Fibroblast of lung (primary cell): ENCODE measurements around the gene ACSF2. TPM values are rescaled to one million over a fixed set of nuclear protein-coding genes. Genes with fewer than 3 reads are reported as not detected.
A peak's percentile ranks its signal among the peaks of the same experiment; 100 is the strongest.

ENCODE experiments used
- DNase-seq, 2 donors: peaks; one replicate each; pipeline versions ENCODE4 v3.0.0 to v3.0.0-alpha.2; 2010; ENCODE audit warnings: low read depth in 2 of 2
- H2AFZ ChIP-seq: 2 replicates; pipeline ENCODE4 v1.5.1; 2012; ENCODE audit warnings: low read length, control low read depth, inconsistent platforms
- H3K27ac ChIP-seq: 2 replicates; pipeline ENCODE4 v1.5.1; 2011; ENCODE audit warnings: low read length, control low read depth; ENCODE audit not compliant: insufficient read depth
- H3K27me3 ChIP-seq: 2 replicates; pipeline ENCODE4 v1.5.1; 2011; ENCODE audit warnings: mild to moderate bottlenecking, low read length; ENCODE audit not compliant: control insufficient read depth, insufficient read depth
- H3K36me3 ChIP-seq: 2 replicates; pipeline ENCODE4 v1.5.1; 2011; ENCODE audit warnings: low read length; ENCODE audit not compliant: control insufficient read depth, insufficient read depth
- H3K4me1 ChIP-seq: 2 replicates; pipeline ENCODE4 v1.5.1; 2011; ENCODE audit warnings: low read length; ENCODE audit not compliant: control insufficient read depth, insufficient read depth; ENCODE audit errors: extremely low read depth
- H3K4me2 ChIP-seq: 2 replicates; pipeline ENCODE4 v1.5.1; 2011; ENCODE audit warnings: low read length, control low read depth; ENCODE audit not compliant: insufficient read depth; ENCODE audit errors: extremely low read depth
- H3K4me3 ChIP-seq, 4 experiments: fragments of 200-600 bp in 1 of 4; sonication (generic) in 1 of 4; replicated peaks in 1 of 4; 2 replicates each; pipeline ENCODE4 v1.5.1; 2011 to 2016; ENCODE audit warnings: low read length in 4 of 4, low read depth in 3 of 4, mild to moderate bottlenecking in 3 of 4, control low read depth in 2 of 4, inconsistent platforms in 1 of 4, mixed read lengths in 1 of 4; ENCODE audit not compliant: insufficient read depth in 1 of 4; ENCODE audit errors: control extremely low read depth in 1 of 4
- H3K79me2 ChIP-seq: 2 replicates; pipeline ENCODE4 v1.5.1; 2012; ENCODE audit warnings: mild to moderate bottlenecking, low read length, inconsistent platforms; ENCODE audit not compliant: control insufficient read depth, insufficient read depth
- H3K9ac ChIP-seq: 2 replicates; pipeline ENCODE4 v1.5.1; 2011; ENCODE audit warnings: mild to moderate bottlenecking, low read length, control low read depth; ENCODE audit not compliant: insufficient read depth
- H3K9me3 ChIP-seq: 2 replicates; pipeline ENCODE4 v1.5.1; 2012; ENCODE audit warnings: low read depth, low read length; ENCODE audit not compliant: control insufficient read depth, insufficient read depth
- H4K20me1 ChIP-seq: 2 replicates; pipeline ENCODE4 v1.5.1; 2011; ENCODE audit warnings: low read length; ENCODE audit not compliant: control insufficient read depth, insufficient read depth; ENCODE audit errors: extremely low read depth
- EZH2 ChIP-seq: IDR thresholded peaks from 2 replicates; pipeline ENCODE4 v1.5.1; 2012; ENCODE audit warnings: low read length, control low read depth, mild to moderate bottlenecking; ENCODE audit errors: missing control alignments
- polyA plus RNA-seq, 2 donors: library from polyadenylated mRNA; depleted of rRNA in 1 of 2; stranded (reverse) in 1 of 2; unstranded in 1 of 2; fragments of >200 nt; gene quantifications; 2 replicates each; pipeline ENCODE4 v1.2.1, GENCODE V29; 2011 to 2012; ENCODE audit warnings: missing spikeins in 1 of 2
- total RNA-seq: library from RNA; depleted of rRNA; stranded (reverse); fragments of >200 nt; gene quantifications from 2 replicates; pipeline ENCODE4 v1.2.1, GENCODE V29; 2014
- TF ChIP-seq, protein P1 (sequence below), 2 donors: IDR thresholded peaks in 1 of 2; conservative IDR thresholded peaks in 1 of 2; 1 replicate in 1 of 2; 2 replicates in 1 of 2; pipeline ENCODE4 v1.5.1; 2011 to 2012; ENCODE audit warnings: low read length in 2 of 2, control low read depth in 1 of 2, inconsistent platforms in 1 of 2, low read depth in 1 of 2, mild to moderate bottlenecking in 1 of 2

Gene ACSF2
- total and polyA plus RNA-seq, 2 donors (not counting 1 experiment from before 2014, with no cell fraction given), result 16.5 to 23.6 TPM

GRCh38 chr17:50511058-50511457 is 85.0 kb downstream of the ACSF2 start:
- no peak overlapping the region for H3K27ac ChIP-seq
- H3K36me3 ChIP-seq, result no peaks in the 10 kb centered on the region
- no peak for TF ChIP-seq EZH2
- TF ChIP-seq, protein P1, sequence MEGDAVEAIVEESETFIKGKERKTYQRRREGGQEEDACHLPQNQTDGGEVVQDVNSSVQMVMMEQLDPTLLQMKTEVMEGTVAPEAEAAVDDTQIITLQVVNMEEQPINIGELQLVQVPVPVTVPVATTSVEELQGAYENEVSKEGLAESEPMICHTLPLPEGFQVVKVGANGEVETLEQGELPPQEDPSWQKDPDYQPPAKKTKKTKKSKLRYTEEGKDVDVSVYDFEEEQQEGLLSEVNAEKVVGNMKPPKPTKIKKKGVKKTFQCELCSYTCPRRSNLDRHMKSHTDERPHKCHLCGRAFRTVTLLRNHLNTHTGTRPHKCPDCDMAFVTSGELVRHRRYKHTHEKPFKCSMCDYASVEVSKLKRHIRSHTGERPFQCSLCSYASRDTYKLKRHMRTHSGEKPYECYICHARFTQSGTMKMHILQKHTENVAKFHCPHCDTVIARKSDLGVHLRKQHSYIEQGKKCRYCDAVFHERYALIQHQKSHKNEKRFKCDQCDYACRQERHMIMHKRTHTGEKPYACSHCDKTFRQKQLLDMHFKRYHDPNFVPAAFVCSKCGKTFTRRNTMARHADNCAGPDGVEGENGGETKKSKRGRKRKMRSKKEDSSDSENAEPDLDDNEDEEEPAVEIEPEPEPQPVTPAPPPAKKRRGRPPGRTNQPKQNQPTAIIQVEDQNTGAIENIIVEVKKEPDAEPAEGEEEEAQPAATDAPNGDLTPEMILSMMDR (conservative IDR thresholded peaks at IDR 0.05 in 1 of 2, IDR thresholded peaks at IDR 0.05 in 1 of 2; ENCODE audit: low read depth in 1 of 2, low read length in 2 of 2), result no peak
- no peaks in the 10 kb centered on the region for H3K79me2 ChIP-seq
- H3K9ac ChIP-seq, result no peak overlapping the region
- H3K4me3 ChIP-seq, result no peak overlapping the region
- no peaks in the 10 kb centered on the region for H3K9me3 ChIP-seq
- DNase-seq, result peak in 1 of 2 donors; percentile 38
- H3K4me2 ChIP-seq, result no peak overlapping the region
- no peak overlapping the region for H2AFZ ChIP-seq
- H4K20me1 ChIP-seq, result no peaks in the 10 kb centered on the region
- no peaks in the 10 kb centered on the region for H3K4me1 ChIP-seq
- no peaks in the 10 kb centered on the region for H3K27me3 ChIP-seq

- Histone ChIP-seq H3K36me3 (no peaks in the 10 kb centered on the region), H3K9ac (no peak overlapping the region), H3K9me3 (no peaks in the 10 kb centered on the region), H3K27ac (no peak overlapping the region), H3K4me3 (no peak overlapping the region), H3K79me2 (no peaks in the 10 kb centered on the region), H3K27me3 (peaks cover 3% of the 10 kb centered on the region), H4K20me1 (no peaks in the 10 kb centered on the region), H2AFZ (no peak overlapping the region), H3K4me1 (no peaks in the 10 kb centered on the region), H3K4me2 (no peak overlapping the region)
- TF ChIP-seq, protein P1 (conservative IDR thresholded peaks at IDR 0.05 in 1 of 2, IDR thresholded peaks at IDR 0.05 in 1 of 2; ENCODE audit: low read depth in 1 of 2, low read length in 2 of 2), result no peak
- TF ChIP-seq EZH2, result no peak
- no peak for DNase-seq
Observed at GRCh38 chr17:50513495-50513894, 87.5 kb downstream of the ACSF2 start.

GRCh38 chr17:50514388-50514787 is 88.4 kb downstream of the ACSF2 start:
- H3K27ac ChIP-seq, result no peak overlapping the region
- no peak overlapping the region for H3K4me2 ChIP-seq
- H3K27me3 ChIP-seq, result peaks cover 3% of the 10 kb centered on the region
- no peaks in the 10 kb centered on the region for H4K20me1 ChIP-seq
- no peak for DNase-seq
- TF ChIP-seq, protein P1 (conservative IDR thresholded peaks at IDR 0.05 in 1 of 2, IDR thresholded peaks at IDR 0.05 in 1 of 2; ENCODE audit: low read depth in 1 of 2, low read length in 2 of 2), result no peak
- TF ChIP-seq EZH2, result no peak
- no peaks in the 10 kb centered on the region for H3K36me3 ChIP-seq
- H3K79me2 ChIP-seq, result no peaks in the 10 kb centered on the region
- no peaks in the 10 kb centered on the region for H3K4me1 ChIP-seq
- H3K4me3 ChIP-seq, result no peak overlapping the region
- no peak overlapping the region for H3K9ac ChIP-seq
- H3K9me3 ChIP-seq, result no peaks in the 10 kb centered on the region
- no peak overlapping the region for H2AFZ ChIP-seq
